HG03175 (cell line): ENCODE measurements around the gene SUSD3.
A peak's percentile ranks its signal among the peaks of the same experiment; 100 is the strongest.

Experiments
- ATAC-seq: cut with Tn5 transposase; IDR thresholded peaks from one replicate; pipeline ENCODE4 v1.9.1; 2021; ENCODE audit warnings: mild to moderate bottlenecking, moderate library complexity; ENCODE audit not compliant: unreplicated experiment

Gene SUSD3

DNA sequence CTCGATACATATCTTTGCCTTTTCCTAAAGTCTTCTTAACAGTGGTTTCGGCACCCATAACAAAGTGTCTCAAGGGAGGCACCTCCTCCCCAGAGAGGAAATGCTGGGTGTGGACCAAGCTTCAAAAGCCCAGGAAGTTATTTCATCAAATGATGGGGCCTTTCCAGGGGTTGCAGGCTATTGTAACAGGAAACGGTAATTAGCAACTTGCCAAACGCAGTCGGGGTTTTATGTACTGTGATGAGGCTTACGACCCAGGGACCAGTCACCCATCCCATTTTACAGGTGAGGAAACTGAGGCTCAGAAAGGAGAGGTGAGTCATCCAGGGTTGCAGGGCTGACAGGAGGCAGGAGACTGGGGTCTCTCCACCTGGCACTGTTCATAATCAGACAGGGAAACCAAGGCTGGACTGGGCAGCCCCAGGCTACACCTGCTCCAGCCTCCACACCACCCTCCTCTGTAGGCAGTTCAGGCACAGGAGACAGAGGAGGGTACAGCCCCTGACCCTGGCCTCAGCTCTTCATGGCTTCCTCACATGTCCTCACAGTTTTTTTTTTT lies 30.0 kb upstream of the SUSD3 start:
- peak; percentile 43 for ATAC-seq

DNA sequence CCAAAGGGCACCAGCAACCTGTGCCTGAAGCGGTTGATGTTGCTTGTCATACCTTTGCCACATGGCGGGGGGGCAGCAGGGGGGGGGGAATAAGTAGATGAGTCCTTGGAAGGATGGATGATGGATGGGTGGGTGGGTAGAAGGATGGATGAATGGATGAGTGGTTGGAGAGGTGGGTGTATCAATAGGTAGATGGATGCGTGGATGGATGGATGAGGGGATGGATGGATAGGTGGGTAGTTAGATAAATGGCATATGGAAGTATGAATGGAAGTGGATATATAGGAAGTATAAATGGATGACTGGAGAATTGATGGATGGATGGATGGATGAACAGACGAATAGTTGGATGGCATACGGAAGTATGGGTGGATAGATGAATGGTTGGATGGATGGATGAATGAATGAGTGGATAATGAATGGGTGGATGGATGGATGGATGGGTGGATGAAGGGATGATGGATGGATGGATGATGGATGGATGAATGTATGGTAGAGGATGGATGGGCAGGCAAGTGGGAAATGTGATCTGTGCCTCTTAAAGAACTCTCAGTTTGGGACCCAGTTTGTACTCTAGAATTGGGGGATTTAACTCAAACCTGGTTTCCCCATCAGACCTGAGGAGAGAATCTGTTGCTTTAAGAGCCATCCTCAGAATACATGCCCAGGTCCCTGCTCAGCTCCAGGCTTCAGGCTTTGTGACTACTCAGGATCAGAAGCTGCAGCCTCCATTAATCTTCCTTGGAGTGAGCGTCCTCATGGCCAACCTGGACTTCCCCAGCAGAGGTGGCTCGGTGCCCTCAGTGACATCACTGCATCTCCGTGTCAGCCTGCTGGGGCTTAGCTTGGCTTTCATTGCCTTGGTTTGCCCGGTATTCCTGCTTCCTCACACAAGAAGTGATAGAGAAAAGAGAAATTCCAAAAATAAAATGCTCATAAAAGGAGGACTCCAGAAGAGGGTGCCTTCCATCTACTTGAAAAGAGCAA lies 27.6 kb upstream of the SUSD3 start:
- ATAC-seq: no peak

GRCh38 chr9:93031629-93032430 lies 26.7 kb upstream of the SUSD3 start:
- ATAC-seq: no peak

DNA sequence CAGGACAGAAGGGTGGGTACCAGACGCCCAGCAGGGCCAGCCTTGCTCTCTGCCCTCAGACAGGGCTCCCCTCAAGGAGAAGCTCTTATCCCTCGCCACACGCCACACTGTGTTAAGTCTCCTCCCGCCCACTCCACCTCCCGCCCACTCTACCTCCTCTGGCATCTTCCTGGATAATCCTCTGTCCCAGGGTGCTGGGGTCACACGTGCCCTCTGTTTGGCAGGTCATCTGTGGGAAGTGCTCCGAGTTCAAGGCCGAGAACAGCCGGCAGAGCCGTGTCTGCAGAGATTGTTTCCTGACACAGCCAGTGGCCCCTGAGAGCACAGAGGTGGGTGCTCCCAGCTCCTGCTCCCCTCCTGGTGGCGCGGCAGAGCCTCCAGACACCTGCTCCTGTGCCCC lies 26.0 kb upstream of the SUSD3 start:
- no peak for ATAC-seq

DNA sequence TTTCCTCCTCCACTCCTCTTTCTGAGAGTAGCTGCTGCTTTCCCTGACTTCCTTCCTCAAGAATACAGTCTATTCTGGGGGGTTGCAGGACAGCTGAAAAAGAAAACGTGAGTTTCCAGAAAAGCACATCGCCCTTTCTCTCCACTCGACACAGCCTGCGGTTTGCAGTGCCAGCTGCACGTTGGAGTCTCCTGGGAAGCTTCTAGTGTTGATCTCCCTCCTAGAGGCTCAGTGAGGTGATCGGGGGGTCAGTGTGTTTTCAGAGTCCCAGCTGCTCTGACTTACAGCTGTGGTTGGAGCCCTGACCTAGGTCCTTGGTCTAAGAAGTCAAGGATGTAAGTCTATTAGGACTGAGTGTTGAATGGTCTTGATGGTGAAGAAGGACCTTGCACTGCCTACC lies 25.0 kb upstream of the SUSD3 start:
- ATAC-seq: no peak

DNA sequence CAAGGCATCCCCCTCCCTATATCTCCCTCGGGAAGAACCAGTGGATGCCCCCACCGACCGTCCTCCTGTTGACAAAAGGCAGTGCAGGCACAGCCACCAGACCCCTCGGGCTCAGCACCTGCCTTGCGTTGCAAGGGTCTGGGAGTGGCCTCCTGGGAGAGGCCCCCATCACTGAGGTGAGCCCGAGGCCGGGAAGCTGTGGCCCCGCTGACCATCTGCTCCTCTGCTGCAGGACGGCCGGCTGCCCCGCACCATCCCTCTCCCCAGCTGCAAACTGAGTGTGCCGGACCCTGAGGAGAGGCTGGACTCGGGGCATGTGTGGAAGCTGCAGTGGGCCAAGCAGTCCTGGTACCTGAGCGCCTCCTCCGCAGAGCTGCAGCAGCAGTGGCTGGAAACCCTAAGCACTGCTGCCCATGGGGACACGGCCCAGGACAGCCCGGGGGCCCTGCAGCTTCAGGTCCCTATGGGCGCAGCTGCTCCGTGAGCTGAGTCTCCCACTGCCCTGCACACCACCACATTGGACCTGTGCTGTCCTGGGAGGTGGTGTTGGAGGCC lies 23.3 kb upstream of the SUSD3 start:
- ATAC-seq: no peak

GRCh38 chr9:93035821-93036351 lies 22.6 kb upstream of the SUSD3 start:
- ATAC-seq: no peak

- ATAC-seq: no peak
These were observed 21.5 kb upstream of the SUSD3 start for GRCh38 chr9:93036887-93037475.

- ATAC-seq: no peak
These were observed 21.0 kb upstream of the SUSD3 start for GRCh38 chr9:93037476-93037971.

DNA sequence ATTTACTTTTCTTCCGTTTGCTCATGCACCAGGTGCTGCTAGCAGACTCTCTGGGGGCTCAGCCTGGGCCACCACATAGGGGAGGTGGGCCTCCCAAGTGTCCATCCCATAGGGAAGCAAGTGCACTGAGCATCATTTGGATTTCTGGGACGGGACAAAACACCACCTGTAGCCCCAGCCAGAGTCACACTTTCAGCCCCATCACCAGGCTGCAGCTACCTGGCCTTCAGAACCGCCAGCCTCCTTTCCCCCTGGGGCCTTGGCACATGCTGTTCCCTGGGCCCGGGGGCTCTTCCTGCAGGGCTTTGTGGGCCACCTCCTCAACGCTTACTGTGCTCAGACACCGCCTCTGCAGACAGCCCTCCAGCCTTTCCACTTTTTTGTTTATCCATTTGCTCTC lies 19.6 kb upstream of the SUSD3 start:
- ATAC-seq: no peak

DNA sequence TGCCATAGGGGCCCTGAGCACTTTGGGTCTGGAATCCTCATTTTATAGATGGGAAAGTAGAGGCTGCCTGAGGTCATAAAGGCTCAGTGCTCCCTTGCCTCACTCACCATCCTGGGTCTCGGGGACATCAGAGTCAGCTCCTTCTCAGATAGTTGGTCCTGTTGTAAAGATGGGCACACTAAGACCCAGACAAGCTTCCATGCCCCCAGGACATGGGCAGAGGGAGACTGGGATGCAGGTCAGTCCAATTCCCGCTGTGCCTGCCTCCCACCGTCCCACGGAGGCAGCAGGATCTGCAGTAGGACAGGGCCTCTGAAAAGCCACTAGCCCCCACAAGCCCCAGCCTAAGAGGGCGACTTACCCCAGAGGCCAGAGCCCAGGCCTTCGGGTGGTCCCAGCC lies 19.0 kb upstream of the SUSD3 start:
- ATAC-seq: no peak

DNA sequence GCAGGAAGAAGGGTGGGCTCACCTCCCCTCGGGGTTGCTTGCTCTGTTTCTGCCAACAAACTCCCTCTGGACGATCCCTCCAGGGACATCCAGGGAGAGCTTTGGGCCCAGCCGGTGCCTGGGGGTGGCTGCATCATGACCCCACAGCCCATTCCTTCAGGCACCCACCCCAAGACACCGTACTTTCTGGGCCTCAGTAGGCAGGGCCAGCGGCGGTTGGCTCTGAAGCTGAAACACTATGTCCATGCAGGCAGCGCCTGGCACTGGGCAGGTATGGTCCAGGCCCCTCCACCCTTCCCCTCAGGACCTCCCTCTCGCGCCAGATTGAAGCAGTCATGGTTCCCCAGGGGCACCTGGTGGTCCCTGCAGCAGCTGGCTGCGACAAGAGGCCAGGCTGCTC lies 18.5 kb upstream of the SUSD3 start:
- no peak for ATAC-seq

DNA sequence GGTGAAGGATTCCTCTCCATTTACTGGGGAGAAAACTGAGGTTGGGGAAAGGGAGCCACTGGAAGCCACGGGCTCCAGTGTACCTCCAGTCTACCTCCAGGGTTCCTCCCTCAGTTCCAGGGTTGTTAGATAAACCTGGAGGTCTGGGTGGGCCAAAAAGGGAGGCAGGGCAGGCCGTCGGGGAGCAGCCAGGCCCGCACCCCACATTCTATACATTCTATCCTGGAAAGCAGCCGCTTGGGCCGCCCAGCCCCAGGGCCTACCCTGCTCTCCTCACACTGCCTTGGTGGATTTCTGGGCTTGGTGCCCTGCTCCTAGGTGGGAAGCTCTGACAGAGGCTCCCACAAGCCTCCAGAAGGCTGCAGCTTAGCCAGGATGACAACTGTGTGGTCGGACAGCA lies 18.1 kb upstream of the SUSD3 start:
- ATAC-seq: no peak

- no peak for ATAC-seq
These were observed 17.2 kb upstream of the SUSD3 start for GRCh38 chr9:93041108-93041802.

DNA sequence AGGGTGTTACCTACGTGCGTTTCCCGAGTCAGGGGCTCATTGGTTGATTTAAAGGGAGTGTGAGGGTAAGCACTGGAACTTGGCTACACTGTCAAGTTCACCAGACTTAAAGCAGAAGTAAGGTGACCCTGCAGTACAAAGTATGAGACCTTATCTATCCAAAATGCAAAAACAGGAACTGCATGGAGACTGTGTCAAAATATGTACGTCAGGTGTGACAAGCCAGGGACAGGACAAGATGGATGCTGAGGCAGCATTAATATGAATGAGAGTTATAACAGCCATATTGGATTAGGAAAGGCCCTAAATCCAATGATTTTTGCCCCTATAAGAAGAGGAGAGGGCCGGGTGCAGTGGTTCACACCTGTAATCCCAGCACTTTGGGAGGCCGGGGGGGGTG lies 15.4 kb upstream of the SUSD3 start:
- no peak for ATAC-seq

DNA sequence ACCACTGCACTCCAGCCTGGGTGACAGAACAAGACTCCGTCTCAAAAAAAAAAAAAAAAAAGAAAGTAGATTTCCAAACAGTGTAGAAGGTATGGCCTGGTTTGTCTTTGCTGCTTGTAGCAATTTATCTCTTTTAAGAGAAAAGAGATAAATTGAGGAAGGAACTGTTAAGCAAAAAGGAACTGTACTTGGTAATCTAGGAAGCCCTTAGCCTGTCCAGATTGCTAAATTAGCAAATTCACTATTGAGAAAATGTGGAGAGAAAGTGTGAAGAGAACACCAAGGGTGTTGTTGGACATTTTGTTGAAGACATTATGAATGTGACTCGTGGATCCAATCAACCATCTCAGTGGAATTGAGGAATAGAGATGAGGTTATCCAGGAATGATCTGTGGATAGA lies 13.0 kb upstream of the SUSD3 start:
- ATAC-seq: no peak

DNA sequence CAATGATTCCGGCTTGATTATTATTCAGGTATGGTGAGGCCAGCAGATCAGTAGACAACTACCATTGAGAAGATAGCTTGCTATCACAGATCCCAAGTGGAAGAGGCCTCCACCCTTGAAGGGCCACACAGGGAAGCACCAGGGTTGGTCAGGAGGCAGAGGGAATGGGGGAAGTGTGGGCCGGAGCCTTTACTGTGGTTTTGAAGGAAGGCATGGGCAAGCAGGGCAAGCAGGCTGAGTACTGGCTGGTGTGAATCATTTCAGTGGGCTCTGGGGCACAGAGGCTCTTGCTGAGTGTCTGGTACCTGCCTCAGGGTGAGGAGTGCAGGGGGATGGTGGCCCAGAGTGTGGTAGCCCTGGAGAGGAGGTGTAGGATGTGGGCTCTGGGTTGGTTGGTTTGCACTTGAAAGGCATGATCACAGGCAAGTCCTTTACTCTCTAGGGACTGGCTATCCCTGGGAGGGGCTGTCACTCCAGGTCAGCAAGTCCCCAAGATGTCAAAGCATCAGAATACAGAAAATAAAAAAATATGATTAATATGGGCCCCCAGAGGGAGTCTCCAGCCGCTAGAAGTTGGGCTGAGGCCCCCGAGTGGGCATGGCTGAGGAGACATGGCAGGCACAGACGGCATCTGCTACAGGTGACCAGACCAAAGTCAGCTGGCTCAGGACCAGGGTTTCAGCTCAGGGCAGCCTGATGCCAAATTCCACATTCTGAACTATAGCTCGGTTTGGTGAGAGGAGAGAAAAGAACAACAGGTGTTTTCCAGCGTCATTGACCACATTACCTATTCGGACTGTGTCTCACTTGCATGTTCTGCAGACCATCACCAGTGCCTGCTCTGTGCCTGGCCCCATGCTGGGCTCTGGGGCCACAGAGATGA lies 9.7 kb upstream of the SUSD3 start:
- ATAC-seq: no peak

GRCh38 chr9:93049491-93049890 lies 9.0 kb upstream of the SUSD3 start:
- no peak for ATAC-seq

GRCh38 chr9:93050231-93050630 lies 8.3 kb upstream of the SUSD3 start:
- no peak for ATAC-seq
